Peyer's patch (tissue), 4 donors: ENCODE measurements around the gene NR1I2. TPM values are rescaled to one million over a fixed set of nuclear protein-coding genes. Genes with fewer than 3 reads are reported as not detected.

ENCODE experiments used
- DNase-seq, 3 donors: peaks; one replicate each; pipeline ENCODE4 v3.0.0-alpha.2; 2017 to 2019
- H3K27ac ChIP-seq, 4 donors: fragments of 200-600 bp; sonication (generic); one replicate each; pipeline ENCODE4 v1.5.1; 2016 to 2019
- H3K27me3 ChIP-seq, 2 donors: fragments of 200-600 bp; sonication (generic); one replicate each; pipeline ENCODE4 v1.5.1; 2019
- H3K36me3 ChIP-seq, 3 donors: fragments of 200-600 bp; sonication (generic); one replicate each; pipeline ENCODE4 v1.5.1; 2016 to 2019
- H3K4me1 ChIP-seq, 4 donors: fragments of 200-600 bp; sonication (generic); one replicate each; pipeline ENCODE4 v1.5.1; 2016 to 2019
- H3K4me3 ChIP-seq, 4 donors: fragments of 200-600 bp; sonication (generic); 1 replicate in 3 of 4; 2 replicates in 1 of 4; pipeline ENCODE4 v1.5.1; 2016 to 2019; ENCODE audit warnings: mild to moderate bottlenecking in 1 of 4
- H3K9me3 ChIP-seq, 4 donors: fragments of 200-600 bp; sonication (generic); one replicate each; pipeline ENCODE4 v1.5.1; 2016 to 2019; ENCODE audit warnings: mild to moderate bottlenecking in 1 of 4
- CTCF ChIP-seq, 6 experiments: fragments of 450-650 bp in 4 of 6; fragments of 200-600 bp in 2 of 6; sonication (generic) in 1 of 6; IDR thresholded peaks; one replicate each; pipeline ENCODE4 v1.5.1; 2017 to 2019; ENCODE audit warnings: antibody characterized with exemption in 6 of 6, mild to moderate bottlenecking in 3 of 6, moderate library complexity in 1 of 6
- POLR2A ChIP-seq, 2 donors: fragments of 450-650 bp; IDR thresholded peaks; one replicate each; pipeline ENCODE4 v1.5.1; 2017; ENCODE audit warnings: antibody characterized with exemption in 2 of 2, mild to moderate bottlenecking in 2 of 2, moderate library complexity in 2 of 2
- total RNA-seq, 4 donors: library from RNA; depleted of rRNA; stranded (reverse); fragments of >200 nt; gene quantifications; one replicate each; pipeline ENCODE4 v1.1.0, GENCODE V29; 2016

Gene NR1I2
- total RNA-seq, 4 donors from 2014 or later, result 56.9 to 572 (median 406) TPM

- Histone ChIP-seq H3K4me3 (no peak overlapping the region), H3K27ac (no peak overlapping the region), H3K36me3 (peaks cover 0 to 27% (median 0%) of the 10 kb centered on the region in 3 donors), H3K4me1 (no peaks in the 10 kb centered on the region), H3K9me3 (no peaks in the 10 kb centered on the region), H3K27me3 (no peaks in the 10 kb centered on the region)
- TF ChIP-seq POLR2A (IDR thresholded peaks at IDR 0.05), result no peak
- no peak for TF ChIP-seq CTCF (IDR thresholded peaks at IDR 0.05)
- DNase-seq, result no peak
Measured at GRCh38 chr3:119861681-119862080, 79.8 kb downstream of the NR1I2 start.

- H3K36me3 ChIP-seq, result peaks cover 0 to 23% (median 0%) of the 10 kb centered on the region in 3 donors
- H3K4me1 ChIP-seq, result no peaks in the 10 kb centered on the region
- no peak overlapping the region for H3K4me3 ChIP-seq
- H3K9me3 ChIP-seq, result no peaks in the 10 kb centered on the region
- no peaks in the 10 kb centered on the region for H3K27me3 ChIP-seq
- no peak for DNase-seq
- TF ChIP-seq POLR2A (IDR thresholded peaks at IDR 0.05) (no peak), CTCF (IDR thresholded peaks at IDR 0.05) (no peak)
- no peak overlapping the region for H3K27ac ChIP-seq
Measured at GRCh38 chr3:119862616-119863015, 80.7 kb downstream of the NR1I2 start.

- Histone ChIP-seq H3K4me1 (no peaks in the 10 kb centered on the region), H3K27me3 (no peaks in the 10 kb centered on the region), H3K36me3 (peaks cover 0 to 13% (median 0%) of the 10 kb centered on the region in 3 donors), H3K9me3 (no peaks in the 10 kb centered on the region), H3K4me3 (no peak overlapping the region), H3K27ac (no peak overlapping the region)
- no peak for TF ChIP-seq CTCF (IDR thresholded peaks at IDR 0.05)
- DNase-seq, result no peak
Measured at GRCh38 chr3:119864476-119864875, 82.6 kb downstream of the NR1I2 start.

Other genes with a start within 250 kb of the NR1I2 start
- 10 to 100 TPM in 1 of 4 donors, 1 to 10 TPM in 1, not detected in 2; 4.2 to 19.8 TPM for gene CD80, start 222.5 kb upstream of the NR1I2 start, total RNA-seq
- 1 to 10 TPM in 3 of 4 donors, under 1 TPM in 1; 0.35 to 5.0 (median 1.4) TPM for gene ADPRH, start 202.6 kb upstream of the NR1I2 start, total RNA-seq
- gene PLA1A, start 184.2 kb upstream of the NR1I2 start, total RNA-seq, result 1 to 10 TPM in 1 of 4 donors, under 1 TPM in 2, not detected in 1; 0.70 to 4.1 (median 0.85) TPM
- 1 to 10 TPM; 3.0 to 8.3 (median 6.3) TPM for gene POPDC2, start 121.5 kb upstream of the NR1I2 start, total RNA-seq
- 10 to 100 TPM; 30.9 to 57.8 (median 44.8) TPM for gene COX17, start 104.7 kb upstream of the NR1I2 start, total RNA-seq
- 10 to 100 TPM in 1 of 4 donors, 1 to 10 TPM in 2, not detected in 1; 2.1 to 21.5 (median 6.2) TPM for gene CFAP91, start 79.1 kb upstream of the NR1I2 start, total RNA-seq